RWPE2 (cell line): Measurements from ENCODE around the gene PCNP.
"Not testable (repeated sequence)": the region's sequence is repeated elsewhere in the genome, so short reads cannot be mapped to it uniquely, and the experiment has no call there.

Experiments used
- ATAC-seq: fragments of 200-7000 bp; cut with Tn5 transposase; 3 replicates; pipeline ENCODE4 v1.9.1; 2021; ENCODE audit warnings: low read depth
- DNase-seq: peaks from one replicate; pipeline ENCODE4 v3.0.0-alpha.2; 2020; ENCODE audit warnings: low spot score
- H3K27ac ChIP-seq: fragments of 450-650 bp; 2 replicates; pipeline ENCODE4 v1.5.1; 2017; ENCODE audit warnings: mild to moderate bottlenecking; ENCODE audit not compliant: poor library complexity, severe bottlenecking
- H3K27me3 ChIP-seq: fragments of 250-450 bp; sonication (Bioruptor Pico); 2 replicates; pipeline ENCODE4 v1.5.1; 2021; ENCODE audit warnings: mild to moderate bottlenecking, moderate library complexity; ENCODE audit not compliant: insufficient read depth, poor library complexity, severe bottlenecking
- H3K36me3 ChIP-seq: fragments of 250-450 bp; sonication (Bioruptor Pico); 2 replicates; pipeline ENCODE4 v1.5.1; 2020; ENCODE audit warnings: low read depth, mild to moderate bottlenecking, moderate library complexity
- H3K4me1 ChIP-seq: fragments of 250-450 bp; sonication (Bioruptor Pico); 2 replicates; pipeline ENCODE4 v1.5.1; 2021; ENCODE audit warnings: mild to moderate bottlenecking, moderate library complexity; ENCODE audit not compliant: insufficient read depth, poor library complexity, severe bottlenecking
- H3K4me3 ChIP-seq: fragments of 250-450 bp; sonication (Bioruptor Pico); 2 replicates; pipeline ENCODE4 v1.5.1; 2021; ENCODE audit warnings: mild to moderate bottlenecking, moderate library complexity; ENCODE audit not compliant: severe bottlenecking
- H3K9me3 ChIP-seq: fragments of 250-450 bp; sonication (Bioruptor Pico); 2 replicates; pipeline ENCODE4 v1.5.1; 2021; ENCODE audit warnings: mild to moderate bottlenecking, moderate library complexity; ENCODE audit not compliant: severe bottlenecking
- TF ChIP-seq, protein P1 (sequence below): fragments of 450-650 bp; IDR thresholded peaks from one replicate; pipeline ENCODE4 v1.5.1; 2017; ENCODE audit warnings: mild to moderate bottlenecking, moderate library complexity; ENCODE audit not compliant: poor library complexity, severe bottlenecking

The PCNP gene

GRCh38 chr3:101549473-101549872, 24.5 kb upstream of the PCNP start:
- no peaks in the 10 kb centered on the region for H3K4me1 ChIP-seq
- no peaks in the 10 kb centered on the region for H3K27me3 ChIP-seq
- no peak overlapping the region for H3K27ac ChIP-seq
- H3K4me3 ChIP-seq: no peak overlapping the region
- H3K9me3 ChIP-seq: no peaks in the 10 kb centered on the region
- TF ChIP-seq, protein P1, sequence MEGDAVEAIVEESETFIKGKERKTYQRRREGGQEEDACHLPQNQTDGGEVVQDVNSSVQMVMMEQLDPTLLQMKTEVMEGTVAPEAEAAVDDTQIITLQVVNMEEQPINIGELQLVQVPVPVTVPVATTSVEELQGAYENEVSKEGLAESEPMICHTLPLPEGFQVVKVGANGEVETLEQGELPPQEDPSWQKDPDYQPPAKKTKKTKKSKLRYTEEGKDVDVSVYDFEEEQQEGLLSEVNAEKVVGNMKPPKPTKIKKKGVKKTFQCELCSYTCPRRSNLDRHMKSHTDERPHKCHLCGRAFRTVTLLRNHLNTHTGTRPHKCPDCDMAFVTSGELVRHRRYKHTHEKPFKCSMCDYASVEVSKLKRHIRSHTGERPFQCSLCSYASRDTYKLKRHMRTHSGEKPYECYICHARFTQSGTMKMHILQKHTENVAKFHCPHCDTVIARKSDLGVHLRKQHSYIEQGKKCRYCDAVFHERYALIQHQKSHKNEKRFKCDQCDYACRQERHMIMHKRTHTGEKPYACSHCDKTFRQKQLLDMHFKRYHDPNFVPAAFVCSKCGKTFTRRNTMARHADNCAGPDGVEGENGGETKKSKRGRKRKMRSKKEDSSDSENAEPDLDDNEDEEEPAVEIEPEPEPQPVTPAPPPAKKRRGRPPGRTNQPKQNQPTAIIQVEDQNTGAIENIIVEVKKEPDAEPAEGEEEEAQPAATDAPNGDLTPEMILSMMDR: no peak
- no peaks in the 10 kb centered on the region for H3K36me3 ChIP-seq
- no peak for ATAC-seq
- no peak for DNase-seq

- not testable (repeated sequence) for H3K27me3 ChIP-seq, DNase-seq, H3K9me3 ChIP-seq, H3K27ac ChIP-seq, H3K4me3 ChIP-seq, H3K4me1 ChIP-seq, H3K36me3 ChIP-seq, ATAC-seq
Measured at GRCh38 chr3:101551359-101552081, 22.5 kb upstream of the PCNP start.

DNA sequence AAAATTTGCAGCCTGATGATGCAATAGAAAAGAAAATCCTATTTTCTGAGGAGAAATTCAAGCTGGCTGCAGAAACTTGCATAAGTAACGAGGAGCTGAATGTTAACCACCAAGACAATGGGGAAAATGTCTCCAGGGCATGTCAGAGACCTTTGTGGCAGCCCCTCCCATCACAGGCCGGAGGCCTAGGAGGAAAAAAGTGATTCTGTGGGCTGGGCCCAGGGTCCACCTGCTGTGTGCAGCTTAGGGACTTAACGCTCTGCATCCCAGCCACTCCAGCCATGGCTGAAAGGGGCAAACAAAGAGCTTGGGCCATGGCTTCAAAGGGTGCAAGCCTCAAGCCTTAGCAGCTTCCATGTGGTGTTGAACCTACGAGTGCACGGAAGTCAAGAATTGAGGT, 20.6 kb upstream of the PCNP start:
- H3K9me3 ChIP-seq, H3K27me3 ChIP-seq, H3K4me3 ChIP-seq, H3K27ac ChIP-seq, DNase-seq, ATAC-seq, H3K36me3 ChIP-seq, H3K4me1 ChIP-seq: not testable (repeated sequence)

DNA sequence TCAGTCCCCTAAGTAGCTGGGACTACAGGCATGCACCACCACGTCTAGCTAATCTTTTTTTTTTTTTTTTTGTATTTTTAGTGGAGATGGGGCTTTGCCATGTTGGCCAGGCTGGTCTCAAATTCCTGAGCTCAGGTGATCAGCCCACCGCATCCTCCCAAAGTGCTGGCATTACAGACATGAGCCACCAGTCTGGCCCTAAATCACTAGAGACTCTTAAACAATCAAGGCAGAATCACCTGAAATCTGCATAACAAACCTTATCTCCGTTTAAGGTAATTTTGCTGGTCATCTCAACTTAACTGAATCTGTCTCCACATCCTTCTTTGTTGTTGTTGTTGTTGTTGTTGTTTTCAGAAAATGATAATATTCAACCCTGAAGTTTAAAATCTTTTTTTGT, 17.9 kb upstream of the PCNP start:
- Histone ChIP-seq H3K4me3 (no peak overlapping the region), H3K27me3 (no peaks in the 10 kb centered on the region), H3K9me3 (no peaks in the 10 kb centered on the region), H3K36me3 (no peaks in the 10 kb centered on the region), H3K4me1 (peaks cover 2% of the 10 kb centered on the region), H3K27ac (no peak overlapping the region)
- no peak for DNase-seq
- TF ChIP-seq, protein P1: no peak
- ATAC-seq: no peak

GRCh38 chr3:101561630-101562328, 12.2 kb upstream of the PCNP start, which contains the start of gene TRMT10C:
TSS of gene TRMT10C (plus strand) at chr3:101561868. CDS start at chr3:101564782, 2,914 bp downstream.
- Histone ChIP-seq H3K4me1 (peaks cover 2% of the 10 kb centered on the region), H3K27ac (peak within 1 kb of the TSS; percentile 58), H3K27me3 (no peaks in the 10 kb centered on the region), H3K36me3 (peaks cover 38% of the 10 kb centered on the region), H3K9me3 (no peaks in the 10 kb centered on the region), H3K4me3 (peak within 1 kb of the TSS; percentile 85)
- DNase-seq (peak; percentile 83), ATAC-seq (peak; percentile 98)
- TF ChIP-seq, protein P1: no peak
